ENCODE measurements around the gene GPC6. TPM values are rescaled to one million over a fixed set of nuclear protein-coding genes. Genes with fewer than 3 reads are reported as not detected.

Gene GPC6
- total RNA-seq, 1 experiment from 2014 or later: not detected

- Mint-ChIP-seq H3K27me3 (ENCODE audit: unreplicated experiment) (no peaks in the 10 kb centered on the region), H3K9me3 (ENCODE audit: low read depth, unreplicated experiment) (no peaks in the 10 kb centered on the region), H3K36me3 (ENCODE audit: insufficient read depth, unreplicated experiment) (no peaks in the 10 kb centered on the region), H3K27ac (ENCODE audit: unreplicated experiment) (no peak overlapping the region), H3K4me3 (ENCODE audit: low read depth, unreplicated experiment) (no peak overlapping the region), H3K4me1 (ENCODE audit: low read depth, unreplicated experiment) (no peaks in the 10 kb centered on the region)
- no peak for DNase-seq
- BruUV-seq (replicated peaks): no TSS peak
- no peak for TF ChIP-seq CTCF (IDR thresholded peaks at IDR 0.05; ENCODE audit: unreplicated experiment)
- intact Hi-C loops (cut with micrococcal nuclease; ENCODE audit: unreplicated experiment): no loop called here
- CTCF ChIA-PET: no interaction called here
These were observed 988.4 kb downstream of the GPC6 start for GRCh38 chr13:94214975-94215374.

- DNase-seq: no peak
- no peak for TF ChIP-seq CTCF (IDR thresholded peaks at IDR 0.05; ENCODE audit: unreplicated experiment)
- H3K4me3 Mint-ChIP-seq (ENCODE audit: low read depth, unreplicated experiment): no peak overlapping the region
- intact Hi-C loops (cut with micrococcal nuclease; ENCODE audit: unreplicated experiment): no loop called here
- H3K36me3 Mint-ChIP-seq (ENCODE audit: insufficient read depth, unreplicated experiment): no peaks in the 10 kb centered on the region
- BruUV-seq (replicated peaks): no TSS peak
- no peaks in the 10 kb centered on the region for H3K9me3 Mint-ChIP-seq (ENCODE audit: low read depth, unreplicated experiment)
- CTCF ChIA-PET: no interaction called here
- no peaks in the 10 kb centered on the region for H3K4me1 Mint-ChIP-seq (ENCODE audit: low read depth, unreplicated experiment)
- H3K27me3 Mint-ChIP-seq (ENCODE audit: unreplicated experiment): no peaks in the 10 kb centered on the region
- no peak overlapping the region for H3K27ac Mint-ChIP-seq (ENCODE audit: unreplicated experiment)
These were observed 989.9 kb downstream of the GPC6 start for GRCh38 chr13:94216476-94216875.

GRCh38 chr13:94217370-94217769 is 990.8 kb downstream of the GPC6 start:
- no TSS peak for BruUV-seq (replicated peaks)
- H3K4me1 Mint-ChIP-seq (ENCODE audit: low read depth, unreplicated experiment): no peaks in the 10 kb centered on the region
- no peak overlapping the region for H3K27ac Mint-ChIP-seq (ENCODE audit: unreplicated experiment)
- H3K9me3 Mint-ChIP-seq (ENCODE audit: low read depth, unreplicated experiment): no peaks in the 10 kb centered on the region
- no peak for DNase-seq
- intact Hi-C loops (cut with micrococcal nuclease; ENCODE audit: unreplicated experiment): no loop called here
- no peak overlapping the region for H3K4me3 Mint-ChIP-seq (ENCODE audit: low read depth, unreplicated experiment)
- no peaks in the 10 kb centered on the region for H3K36me3 Mint-ChIP-seq (ENCODE audit: insufficient read depth, unreplicated experiment)
- H3K27me3 Mint-ChIP-seq (ENCODE audit: unreplicated experiment): no peaks in the 10 kb centered on the region
- CTCF ChIA-PET: no interaction called here
- no peak for TF ChIP-seq CTCF (IDR thresholded peaks at IDR 0.05; ENCODE audit: unreplicated experiment)

GRCh38 chr13:94218537-94218936 is 991.9 kb downstream of the GPC6 start:
- Mint-ChIP-seq H3K4me1 (ENCODE audit: low read depth, unreplicated experiment) (no peaks in the 10 kb centered on the region), H3K9me3 (ENCODE audit: low read depth, unreplicated experiment) (no peaks in the 10 kb centered on the region), H3K4me3 (ENCODE audit: low read depth, unreplicated experiment) (no peak overlapping the region), H3K27ac (ENCODE audit: unreplicated experiment) (no peak overlapping the region), H3K27me3 (ENCODE audit: unreplicated experiment) (no peaks in the 10 kb centered on the region), H3K36me3 (ENCODE audit: insufficient read depth, unreplicated experiment) (no peaks in the 10 kb centered on the region)
- TF ChIP-seq CTCF (IDR thresholded peaks at IDR 0.05; ENCODE audit: unreplicated experiment): no peak
- CTCF ChIA-PET: no interaction called here
- no TSS peak for BruUV-seq (replicated peaks)
- no peak for DNase-seq
- intact Hi-C loops (cut with micrococcal nuclease; ENCODE audit: unreplicated experiment): no loop called here

- CTCF ChIA-PET: no interaction called here
- no peak overlapping the region for H3K27ac Mint-ChIP-seq (ENCODE audit: unreplicated experiment)
- no peaks in the 10 kb centered on the region for H3K27me3 Mint-ChIP-seq (ENCODE audit: unreplicated experiment)
These were observed 992.3 kb downstream of the GPC6 start for GRCh38 chr13:94218951-94219350.

More at GRCh38 chr13:94218951-94219350, 992.3 kb downstream of the GPC6 start:
- Mint-ChIP-seq H3K4me1 (ENCODE audit: low read depth, unreplicated experiment) (no peaks in the 10 kb centered on the region), H3K9me3 (ENCODE audit: low read depth, unreplicated experiment) (no peaks in the 10 kb centered on the region), H3K36me3 (ENCODE audit: insufficient read depth, unreplicated experiment) (no peaks in the 10 kb centered on the region), H3K4me3 (ENCODE audit: low read depth, unreplicated experiment) (no peak overlapping the region)
- no TSS peak for BruUV-seq (replicated peaks)
- TF ChIP-seq CTCF (IDR thresholded peaks at IDR 0.05; ENCODE audit: unreplicated experiment): no peak
- intact Hi-C loops (cut with micrococcal nuclease; ENCODE audit: unreplicated experiment): no loop called here
- DNase-seq: no peak

Data from Calu3 (cell line).